ENCODE results near the gene ZDHHC21.

DNA sequence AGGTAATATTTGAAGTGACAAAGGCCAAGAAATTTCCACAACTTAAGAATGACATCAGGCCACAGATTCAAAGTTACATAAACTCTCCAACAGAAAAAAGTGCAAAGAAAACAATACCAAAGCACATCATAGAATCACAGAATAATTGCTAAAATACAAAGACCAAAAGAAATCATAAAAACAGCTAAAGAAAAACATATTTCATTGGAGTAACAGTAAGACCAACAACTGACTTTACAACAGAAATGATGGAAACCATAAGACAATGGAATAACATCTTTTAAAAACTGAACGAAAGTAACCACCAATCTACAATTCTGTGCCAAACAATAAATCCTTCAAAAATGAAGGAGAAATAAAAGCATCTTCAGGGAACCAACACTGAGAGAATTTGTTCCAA, 38.3 kb downstream of the ZDHHC21 start:
- TF ChIP-seq FOXP2 (optimal IDR thresholded peaks at IDR 0.05; ENCODE audit: borderline replicate concordance, extremely low read depth, extremely low read length, insufficient read depth) (no peak), TAF1 (IDR thresholded peaks at IDR 0.05; ENCODE audit: borderline replicate concordance, insufficient read depth, low read length) (no peak), POLR2AphosphoS5 (IDR thresholded peaks at IDR 0.05; ENCODE audit: low read depth, low read length) (no peak)

Data from PFSK-1 (cell line).